Epithelial cell of proximal tubule (primary cell): ENCODE results near the gene OPA1. TPM values are rescaled to one million over a fixed set of nuclear protein-coding genes. Genes with fewer than 3 reads are reported as not detected.

ENCODE experiments used
- DNase-seq: peaks from one replicate; pipeline ENCODE4 v3.0.0-alpha.2; 2011; ENCODE audit warnings: low read depth
- H3K4me3 ChIP-seq: 2 replicates; pipeline ENCODE4 v1.5.1; 2011; ENCODE audit warnings: low read depth, mild to moderate bottlenecking, low read length
- CTCF ChIP-seq: conservative IDR thresholded peaks from 2 replicates; pipeline ENCODE4 v1.5.1; 2012; ENCODE audit warnings: low read depth, mild to moderate bottlenecking, low read length
- total RNA-seq: library from RNA; depleted of rRNA; stranded (reverse); fragments of >200 nt; gene quantifications from 2 replicates; pipeline ENCODE4 v1.2.3, GENCODE V29; 2015

The OPA1 gene
- total RNA-seq, 1 donor from 2014 or later, result 59.0 TPM

GRCh38 chr3:193640728-193641439, 47.9 kb downstream of the OPA1 start:
- H3K4me3 ChIP-seq, result no peak overlapping the region
- DNase-seq, result no peak
- TF ChIP-seq CTCF, result no peak

DNA sequence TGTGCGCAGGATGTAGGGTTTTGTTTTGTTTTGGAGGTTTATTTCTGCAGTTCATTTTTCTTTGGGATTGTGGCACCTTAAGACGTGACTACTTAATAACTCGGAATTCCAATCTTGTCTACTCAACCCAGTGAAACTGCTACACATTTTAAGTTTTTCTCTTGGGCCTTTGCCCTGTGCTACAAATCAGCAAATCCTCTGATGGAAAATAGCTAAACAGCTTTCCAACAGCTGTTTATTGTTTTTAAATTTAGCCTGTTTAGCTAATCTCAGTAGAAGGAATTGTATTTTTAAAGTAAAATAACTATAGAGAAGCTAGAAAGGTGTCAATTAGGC, 48.4 kb downstream of the OPA1 start:
- TF ChIP-seq CTCF, result no peak
- H3K4me3 ChIP-seq, result no peak overlapping the region
- DNase-seq, result no peak

- TF ChIP-seq CTCF, result no peak
- no peak overlapping the region for H3K4me3 ChIP-seq
- no peak for DNase-seq
These were observed 52.8 kb downstream of the OPA1 start for GRCh38 chr3:193645806-193646205.

DNA sequence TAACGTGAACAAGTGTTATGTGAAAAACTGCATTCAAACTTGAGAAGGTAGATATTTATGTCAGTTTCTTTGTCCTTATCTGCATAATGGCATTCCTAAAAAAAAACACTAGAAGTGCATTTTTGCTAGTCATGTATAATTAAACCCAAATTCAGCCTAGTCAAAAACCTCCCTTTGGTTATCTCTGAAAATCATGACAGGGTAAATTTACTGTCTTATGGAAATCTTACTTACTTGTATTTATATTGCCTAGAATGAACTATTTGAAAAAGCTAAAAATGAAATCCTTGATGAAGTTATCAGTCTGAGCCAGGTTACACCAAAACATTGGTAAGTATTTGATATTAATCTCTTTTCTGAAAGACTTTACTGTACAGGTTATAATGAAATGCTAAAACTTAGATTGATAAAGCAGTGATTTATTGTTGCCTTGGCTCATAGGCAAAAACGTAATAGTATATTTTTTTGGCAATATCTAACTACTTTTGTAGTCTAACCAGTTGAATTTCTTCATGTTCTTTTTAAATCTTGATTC, 55.6 kb downstream of the OPA1 start:
- H3K4me3 ChIP-seq, result no peak overlapping the region
- TF ChIP-seq CTCF, result no peak
- no peak for DNase-seq

DNA sequence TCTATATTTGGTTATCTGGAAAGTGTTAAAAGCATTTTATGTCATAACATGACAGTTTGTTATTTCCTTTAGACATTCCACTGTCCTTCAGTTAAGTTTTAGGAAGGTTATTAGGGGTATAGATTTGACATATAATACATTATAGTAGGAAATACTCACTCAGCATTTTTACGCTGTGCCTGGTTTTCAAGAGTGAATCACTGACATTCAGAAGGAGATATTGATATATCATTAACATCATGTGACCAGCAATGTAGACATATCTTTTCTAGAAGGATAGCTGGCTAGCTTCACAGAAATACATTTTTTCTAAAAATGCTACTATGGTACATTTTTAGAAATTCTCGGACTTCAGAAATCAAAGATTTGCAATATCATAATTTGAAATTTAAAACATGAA, 57.6 kb downstream of the OPA1 start:
- no peak for DNase-seq
- no peak for TF ChIP-seq CTCF
- H3K4me3 ChIP-seq, result no peak overlapping the region

DNA sequence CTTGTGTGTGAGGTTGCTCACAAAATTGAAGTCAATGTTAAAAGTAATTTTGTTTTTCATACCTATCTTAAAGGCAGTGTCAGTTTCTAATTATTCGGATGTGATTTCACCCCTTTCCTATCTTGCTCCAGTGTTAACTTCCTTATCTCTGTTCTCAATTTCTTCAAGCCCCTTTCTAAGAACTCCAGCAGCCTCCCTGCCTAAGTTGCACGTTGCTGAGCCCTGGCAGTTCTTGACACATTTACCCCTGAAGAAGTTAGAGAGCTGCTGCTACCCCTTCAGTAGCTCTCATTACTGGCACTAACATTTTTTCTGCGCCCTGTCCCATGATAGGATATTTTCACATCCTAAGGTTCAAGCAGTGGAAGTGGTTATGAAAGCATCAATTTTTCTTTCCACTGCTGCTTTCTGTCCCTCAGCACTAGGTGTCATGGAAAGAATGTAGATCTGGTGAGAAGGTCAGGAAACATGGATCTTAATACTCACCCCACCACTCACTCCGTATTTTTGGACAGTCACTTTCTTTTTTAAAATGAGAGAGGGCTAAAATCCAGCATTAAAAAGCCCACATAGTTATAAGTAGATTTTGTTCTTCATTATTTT, 62.9 kb downstream of the OPA1 start:
- no peak for DNase-seq
- H3K4me3 ChIP-seq, result no peak overlapping the region
- TF ChIP-seq CTCF, result no peak

GRCh38 chr3:193656445-193656844, 63.4 kb downstream of the OPA1 start:
- no peak for TF ChIP-seq CTCF
- no peak for DNase-seq
- no peak overlapping the region for H3K4me3 ChIP-seq
